ENCODE data around the gene POU2AF2.

The POU2AF2 gene

GRCh38 chr11:111245425-111245824 lies at the start of gene POU2AF2:
Gene POU2AF2, plus strand, starts transcription at chr11:111245725. Its CDS starts 129 bp downstream, at chr11:111245854.
- TF ChIP-seq CTCF (IDR thresholded peaks at IDR 0.05; ENCODE audit: extremely low read depth, insufficient read depth, missing control alignments), result no peak
- in situ Hi-C loops (cut with MboI; ENCODE audit: low pct_unique_long_range_greater_than_20kb, low sequenced_read_pairs, unreplicated experiment), result loop anchor here (25.0 kb wide), 2 partner anchors 783 to 1033 kb away; no protein-coding TSS in a partner anchor
- DNase-seq (ENCODE audit: low spot score), result no peak

- no peak for TF ChIP-seq CTCF (IDR thresholded peaks at IDR 0.05; ENCODE audit: extremely low read depth, insufficient read depth, missing control alignments)
- in situ Hi-C loops (cut with MboI; ENCODE audit: low pct_unique_long_range_greater_than_20kb, low sequenced_read_pairs, unreplicated experiment), result no loop called here
- DNase-seq (ENCODE audit: low spot score), result no peak
Observed at GRCh38 chr11:111200010-111200534, 45.5 kb upstream of the POU2AF2 start.

- TF ChIP-seq CTCF (IDR thresholded peaks at IDR 0.05; ENCODE audit: extremely low read depth, insufficient read depth, missing control alignments), result no peak
- in situ Hi-C loops (cut with MboI; ENCODE audit: low pct_unique_long_range_greater_than_20kb, low sequenced_read_pairs, unreplicated experiment), result no loop called here
- DNase-seq (ENCODE audit: low spot score), result no peak
Observed at GRCh38 chr11:111204211-111204610, 41.3 kb upstream of the POU2AF2 start.

- TF ChIP-seq CTCF (IDR thresholded peaks at IDR 0.05; ENCODE audit: extremely low read depth, insufficient read depth, missing control alignments), result no peak
- in situ Hi-C loops (cut with MboI; ENCODE audit: low pct_unique_long_range_greater_than_20kb, low sequenced_read_pairs, unreplicated experiment), result no loop called here
- DNase-seq (ENCODE audit: low spot score), result no peak
Observed at GRCh38 chr11:111205632-111206385, 39.7 kb upstream of the POU2AF2 start.

GRCh38 chr11:111206472-111206871 lies 39.1 kb upstream of the POU2AF2 start:
- in situ Hi-C loops (cut with MboI; ENCODE audit: low pct_unique_long_range_greater_than_20kb, low sequenced_read_pairs, unreplicated experiment), result no loop called here
- no peak for DNase-seq (ENCODE audit: low spot score)
- TF ChIP-seq CTCF (IDR thresholded peaks at IDR 0.05; ENCODE audit: extremely low read depth, insufficient read depth, missing control alignments), result no peak

GRCh38 chr11:111207213-111207612 lies 38.3 kb upstream of the POU2AF2 start:
- no peak for DNase-seq (ENCODE audit: low spot score)
- in situ Hi-C loops (cut with MboI; ENCODE audit: low pct_unique_long_range_greater_than_20kb, low sequenced_read_pairs, unreplicated experiment), result no loop called here
- TF ChIP-seq CTCF (IDR thresholded peaks at IDR 0.05; ENCODE audit: extremely low read depth, insufficient read depth, missing control alignments), result no peak

Data from GM13977 (cell line).